GM19452 (cell line): ENCODE results near the gene SIL1.

ENCODE experiments used
- ATAC-seq: cut with Tn5 transposase; IDR thresholded peaks from one replicate; pipeline ENCODE4 v1.9.1; 2021; ENCODE audit not compliant: unreplicated experiment

SIL1 gene

GRCh38 chr5:138948471-138949222 lies 249.5 kb downstream of the SIL1 start:
- no peak for ATAC-seq

- no peak for ATAC-seq
Observed at GRCh38 chr5:138947780-138948179, 250.4 kb downstream of the SIL1 start.

GRCh38 chr5:138946831-138947560 lies 251.2 kb downstream of the SIL1 start:
- ATAC-seq: no peak

- ATAC-seq: no peak
Observed at GRCh38 chr5:138946241-138946623, 251.9 kb downstream of the SIL1 start.

- ATAC-seq: no peak
Observed at GRCh38 chr5:138945421-138946240, 252.5 kb downstream of the SIL1 start.

GRCh38 chr5:138944527-138945322 lies 253.4 kb downstream of the SIL1 start:
- ATAC-seq: no peak

- no peak for ATAC-seq
Observed at GRCh38 chr5:138943599-138944173, 254.5 kb downstream of the SIL1 start.

GRCh38 chr5:138942861-138943260 lies 255.3 kb downstream of the SIL1 start:
- ATAC-seq: no peak

GRCh38 chr5:138942066-138942465 lies 256.1 kb downstream of the SIL1 start:
- ATAC-seq: no peak

GRCh38 chr5:138938526-138938925 lies 259.6 kb downstream of the SIL1 start:
- no peak for ATAC-seq

GRCh38 chr5:138937392-138938387 lies 260.5 kb downstream of the SIL1 start:
- no peak for ATAC-seq

GRCh38 chr5:138936968-138937345 lies 261.2 kb downstream of the SIL1 start:
- ATAC-seq: no peak

GRCh38 chr5:138936225-138936967 lies 261.8 kb downstream of the SIL1 start:
- no peak for ATAC-seq

GRCh38 chr5:138935466-138935865 lies 262.7 kb downstream of the SIL1 start:
- ATAC-seq: no peak

- ATAC-seq: no peak
Observed at GRCh38 chr5:138934971-138935370, 263.2 kb downstream of the SIL1 start.

- no peak for ATAC-seq
Observed at GRCh38 chr5:138933522-138934290, 264.5 kb downstream of the SIL1 start.

GRCh38 chr5:138932171-138932810 lies 265.9 kb downstream of the SIL1 start:
- no peak for ATAC-seq
